Measurements from ENCODE around the gene CST4. TPM values are rescaled to one million over a fixed set of nuclear protein-coding genes. Genes with fewer than 3 reads are reported as not detected.
"Not testable (repeated sequence)": the region's sequence is repeated elsewhere in the genome, so short reads cannot be mapped to it uniquely, and the experiment has no call there.

The CST4 gene
- total and polyA plus RNA-seq, 2 donors = 0.80 to 9.9 TPM

GRCh38 chr20:23668477-23668951 is 20.3 kb downstream of the CST4 start:
- peak; percentile 16 to 75 (median 46) for DNase-seq (ENCODE audit: low read depth in 6 of 9, low spot score in 9 of 9)
- Histone ChIP-seq H3K36me3 (ENCODE audit: control insufficient read depth in 2 of 2, insufficient read depth in 2 of 2, low read length in 1 of 2) (no peaks in the 10 kb centered on the region), H3K4me3 (ENCODE audit: low read length in 2 of 2) (no peak overlapping the region), H3K9me3 (ENCODE audit: control insufficient read depth in 2 of 2, insufficient read depth in 1 of 2, low read length in 1 of 2) (no peaks in the 10 kb centered on the region), H3K27ac (ENCODE audit: low read depth in 1 of 2, low read length in 1 of 2) (no peak overlapping the region), H3K27me3 (ENCODE audit: control insufficient read depth in 2 of 2, insufficient read depth in 1 of 2, low read length in 1 of 2) (no peaks in the 10 kb centered on the region), H3K4me1 (ENCODE audit: control insufficient read depth in 2 of 2, insufficient read depth in 2 of 2, low read length in 2 of 2) (no peaks in the 10 kb centered on the region)
- WGBS = 7% methylated on average over 4 of the region's 4 CpGs

GRCh38 chr20:23667666-23668065 is 21.2 kb downstream of the CST4 start:
- H3K27me3 ChIP-seq (ENCODE audit: control insufficient read depth in 2 of 2, insufficient read depth in 1 of 2, low read length in 1 of 2) = no peaks in the 10 kb centered on the region
- H3K27ac ChIP-seq (ENCODE audit: low read depth in 1 of 2, low read length in 1 of 2) = no peak overlapping the region
- no peaks in the 10 kb centered on the region for H3K4me1 ChIP-seq (ENCODE audit: control insufficient read depth in 2 of 2, insufficient read depth in 2 of 2, low read length in 2 of 2)
- H3K4me3 ChIP-seq (ENCODE audit: low read length in 2 of 2) = no peak overlapping the region
- no peaks in the 10 kb centered on the region for H3K9me3 ChIP-seq (ENCODE audit: control insufficient read depth in 2 of 2, insufficient read depth in 1 of 2, low read length in 1 of 2)
- no peak for DNase-seq (ENCODE audit: low read depth in 6 of 9, low spot score in 9 of 9)
- H3K36me3 ChIP-seq (ENCODE audit: control insufficient read depth in 2 of 2, insufficient read depth in 2 of 2, low read length in 1 of 2) = no peaks in the 10 kb centered on the region
- 95% methylated on average over 7 of the region's 7 CpGs for WGBS

GRCh38 chr20:23666698-23667097 is 22.1 kb downstream of the CST4 start:
- no peak for DNase-seq (ENCODE audit: low read depth in 6 of 9, low spot score in 9 of 9)
- Histone ChIP-seq H3K4me1 (ENCODE audit: control insufficient read depth in 2 of 2, insufficient read depth in 2 of 2, low read length in 2 of 2) (no peaks in the 10 kb centered on the region), H3K4me3 (ENCODE audit: low read length in 2 of 2) (no peak overlapping the region), H3K27ac (ENCODE audit: low read depth in 1 of 2, low read length in 1 of 2) (no peak overlapping the region), H3K36me3 (ENCODE audit: control insufficient read depth in 2 of 2, insufficient read depth in 2 of 2, low read length in 1 of 2) (no peaks in the 10 kb centered on the region), H3K9me3 (ENCODE audit: control insufficient read depth in 2 of 2, insufficient read depth in 1 of 2, low read length in 1 of 2) (no peaks in the 10 kb centered on the region), H3K27me3 (ENCODE audit: control insufficient read depth in 2 of 2, insufficient read depth in 1 of 2, low read length in 1 of 2) (no peaks in the 10 kb centered on the region)
- WGBS = 90% methylated on average over 3 of the region's 3 CpGs

- Histone ChIP-seq H3K4me1 (ENCODE audit: control insufficient read depth in 2 of 2, insufficient read depth in 2 of 2, low read length in 2 of 2) (no peaks in the 10 kb centered on the region), H3K4me3 (ENCODE audit: low read length in 2 of 2) (no peak overlapping the region), H3K9me3 (ENCODE audit: control insufficient read depth in 2 of 2, insufficient read depth in 1 of 2, low read length in 1 of 2) (no peaks in the 10 kb centered on the region), H3K36me3 (ENCODE audit: control insufficient read depth in 2 of 2, insufficient read depth in 2 of 2, low read length in 1 of 2) (no peaks in the 10 kb centered on the region), H3K27me3 (ENCODE audit: control insufficient read depth in 2 of 2, insufficient read depth in 1 of 2, low read length in 1 of 2) (no peaks in the 10 kb centered on the region), H3K27ac (ENCODE audit: low read depth in 1 of 2, low read length in 1 of 2) (no peak overlapping the region)
- WGBS = 98% methylated on average over 4 of the region's 4 CpGs
- no peak for DNase-seq (ENCODE audit: low read depth in 6 of 9, low spot score in 9 of 9)
These were observed 22.6 kb downstream of the CST4 start for GRCh38 chr20:23666189-23666588.

- Histone ChIP-seq H3K27ac (ENCODE audit: low read depth in 1 of 2, low read length in 1 of 2) (no peak overlapping the region), H3K4me1 (ENCODE audit: control insufficient read depth in 2 of 2, insufficient read depth in 2 of 2, low read length in 2 of 2) (peaks cover 0 to 2% of the 10 kb centered on the region in 2 donors), H3K4me3 (ENCODE audit: low read length in 2 of 2) (no peak overlapping the region), H3K9me3 (ENCODE audit: control insufficient read depth in 2 of 2, insufficient read depth in 1 of 2, low read length in 1 of 2) (no peaks in the 10 kb centered on the region), H3K36me3 (ENCODE audit: control insufficient read depth in 2 of 2, insufficient read depth in 2 of 2, low read length in 1 of 2) (no peaks in the 10 kb centered on the region), H3K27me3 (ENCODE audit: control insufficient read depth in 2 of 2, insufficient read depth in 1 of 2, low read length in 1 of 2) (no peaks in the 10 kb centered on the region)
- no peak for DNase-seq (ENCODE audit: low read depth in 6 of 9, low spot score in 9 of 9)
- 97% methylated on average over 3 of the region's 3 CpGs for whole genome bisulfite sequencing
These were observed 23.9 kb downstream of the CST4 start for GRCh38 chr20:23664954-23665353.

GRCh38 chr20:23664046-23664445 is 24.8 kb downstream of the CST4 start:
- H3K4me3 ChIP-seq (ENCODE audit: low read length in 2 of 2); H3K4me1 ChIP-seq (ENCODE audit: control insufficient read depth in 2 of 2, insufficient read depth in 2 of 2, low read length in 2 of 2); H3K27me3 ChIP-seq (ENCODE audit: control insufficient read depth in 2 of 2, insufficient read depth in 1 of 2, low read length in 1 of 2); DNase-seq (ENCODE audit: low read depth in 6 of 9, low spot score in 9 of 9); H3K27ac ChIP-seq (ENCODE audit: low read depth in 1 of 2, low read length in 1 of 2); H3K9me3 ChIP-seq (ENCODE audit: control insufficient read depth in 2 of 2, insufficient read depth in 1 of 2, low read length in 1 of 2); H3K36me3 ChIP-seq (ENCODE audit: control insufficient read depth in 2 of 2, insufficient read depth in 2 of 2, low read length in 1 of 2): not testable (repeated sequence)
- 89% methylated on average over 4 of the region's 4 CpGs for WGBS

- no peaks in the 10 kb centered on the region for H3K9me3 ChIP-seq (ENCODE audit: control insufficient read depth in 2 of 2, insufficient read depth in 1 of 2, low read length in 1 of 2)
- no peaks in the 10 kb centered on the region for H3K36me3 ChIP-seq (ENCODE audit: control insufficient read depth in 2 of 2, insufficient read depth in 2 of 2, low read length in 1 of 2)
- no peaks in the 10 kb centered on the region for H3K27me3 ChIP-seq (ENCODE audit: control insufficient read depth in 2 of 2, insufficient read depth in 1 of 2, low read length in 1 of 2)
- H3K4me1 ChIP-seq (ENCODE audit: control insufficient read depth in 2 of 2, insufficient read depth in 2 of 2, low read length in 2 of 2) = peaks cover 0 to 2% of the 10 kb centered on the region in 2 donors
- peak overlapping the region in 1 of 2 donors; percentile 25 for H3K27ac ChIP-seq (ENCODE audit: low read depth in 1 of 2, low read length in 1 of 2)
- no peak for DNase-seq (ENCODE audit: low read depth in 6 of 9, low spot score in 9 of 9)
- H3K4me3 ChIP-seq (ENCODE audit: low read length in 2 of 2) = no peak overlapping the region
- 87% methylated on average over 6 of the region's 6 CpGs for WGBS
These were observed 25.7 kb downstream of the CST4 start for GRCh38 chr20:23663180-23663579.

GRCh38 chr20:23662276-23662870 is 26.5 kb downstream of the CST4 start:
- no peak overlapping the region for H3K4me3 ChIP-seq (ENCODE audit: low read length in 2 of 2)
- peaks cover 0 to 2% of the 10 kb centered on the region in 2 donors for H3K4me1 ChIP-seq (ENCODE audit: control insufficient read depth in 2 of 2, insufficient read depth in 2 of 2, low read length in 2 of 2)
- no peak for DNase-seq (ENCODE audit: low read depth in 6 of 9, low spot score in 9 of 9)
- 96% methylated on average over 9 of the region's 9 CpGs for WGBS
- no peaks in the 10 kb centered on the region for H3K36me3 ChIP-seq (ENCODE audit: control insufficient read depth in 2 of 2, insufficient read depth in 2 of 2, low read length in 1 of 2)
- H3K9me3 ChIP-seq (ENCODE audit: control insufficient read depth in 2 of 2, insufficient read depth in 1 of 2, low read length in 1 of 2) = no peaks in the 10 kb centered on the region
- H3K27me3 ChIP-seq (ENCODE audit: control insufficient read depth in 2 of 2, insufficient read depth in 1 of 2, low read length in 1 of 2) = no peaks in the 10 kb centered on the region
- H3K27ac ChIP-seq (ENCODE audit: low read depth in 1 of 2, low read length in 1 of 2) = no peak overlapping the region

GRCh38 chr20:23661002-23661429 is 27.8 kb downstream of the CST4 start:
- Histone ChIP-seq H3K27me3 (ENCODE audit: control insufficient read depth in 2 of 2, insufficient read depth in 1 of 2, low read length in 1 of 2) (peaks cover 0 to 9% of the 10 kb centered on the region in 2 donors), H3K4me3 (ENCODE audit: low read length in 2 of 2) (no peak overlapping the region), H3K36me3 (ENCODE audit: control insufficient read depth in 2 of 2, insufficient read depth in 2 of 2, low read length in 1 of 2) (no peaks in the 10 kb centered on the region), H3K4me1 (ENCODE audit: control insufficient read depth in 2 of 2, insufficient read depth in 2 of 2, low read length in 2 of 2) (peaks cover 0 to 2% of the 10 kb centered on the region in 2 donors), H3K27ac (ENCODE audit: low read depth in 1 of 2, low read length in 1 of 2) (no peak overlapping the region), H3K9me3 (ENCODE audit: control insufficient read depth in 2 of 2, insufficient read depth in 1 of 2, low read length in 1 of 2) (no peaks in the 10 kb centered on the region)
- DNase-seq (ENCODE audit: low read depth in 6 of 9, low spot score in 9 of 9) = no peak
- WGBS = 97% methylated on average over 6 of the region's 6 CpGs

Measured in thymus (tissue), 11 donors.